Esophagus muscularis mucosa (tissue), 4 donors: Measurements from ENCODE around the gene L3MBTL1. TPM values are rescaled to one million over a fixed set of nuclear protein-coding genes. Genes with fewer than 3 reads are reported as not detected.

ENCODE experiments used
- DNase-seq: peaks from one replicate; pipeline ENCODE4 v3.0.0-alpha.2; 2017; ENCODE audit errors: extremely low spot score
- H3K27ac ChIP-seq, 4 donors: fragments of 200-600 bp; sonication (generic); replicated peaks in 1 of 4; 1 replicate in 3 of 4; 2 replicates in 1 of 4; pipeline ENCODE4 v1.5.1; 2016 to 2019; ENCODE audit warnings: mild to moderate bottlenecking in 1 of 4
- H3K27me3 ChIP-seq, 4 donors: fragments of 200-600 bp; sonication (generic); one replicate each; pipeline versions ENCODE4 v1.5.1 to v1.6.0; 2016 to 2019
- H3K36me3 ChIP-seq, 4 donors: fragments of 200-600 bp; sonication (generic); one replicate each; pipeline ENCODE4 v1.5.1; 2016 to 2019
- H3K4me1 ChIP-seq, 4 donors: fragments of 200-600 bp; sonication (generic); one replicate each; pipeline ENCODE4 v1.5.1; 2016 to 2019
- H3K4me3 ChIP-seq, 4 donors: fragments of 200-600 bp; sonication (generic); 1 replicate in 2 of 4; 2 replicates in 2 of 4; pipeline ENCODE4 v1.5.1; 2016 to 2019; ENCODE audit warnings: mild to moderate bottlenecking in 4 of 4, moderate library complexity in 1 of 4
- H3K9me3 ChIP-seq, 4 donors: fragments of 200-600 bp; sonication (generic); 1 replicate in 3 of 4; 2 replicates in 1 of 4; pipeline ENCODE4 v1.5.1; 2016 to 2019
- EP300 ChIP-seq: sonication (generic); formaldehyde crosslinking; IDR thresholded peaks from one replicate; pipeline ENCODE4 v1.6.1; 2017; ENCODE audit warnings: antibody characterized with exemption
- POLR2A ChIP-seq: fragments of 450-650 bp; IDR thresholded peaks from one replicate; pipeline ENCODE4 v1.6.1; 2017; ENCODE audit warnings: antibody characterized with exemption, moderate library complexity, mild to moderate bottlenecking, low read depth
- POLR2AphosphoS5 ChIP-seq, 2 donors: sonication (generic); formaldehyde crosslinking; IDR thresholded peaks; one replicate each; pipeline ENCODE4 v1.6.1; 2017; ENCODE audit warnings: antibody characterized with exemption in 2 of 2
- WGBS: methylation state at CpG from one replicate; pipeline ENCODE4 v1.1.5; 2018; 5-methylcytosine and 5-hydroxymethylcytosine counted together
- intact Hi-C: fragments of 100-400 bp; cut with DNase I; formaldehyde crosslinking; loops from one replicate; pipeline ENCODE4 v1.15.1; 2023
- total RNA-seq, 4 donors: library from RNA; depleted of rRNA; stranded (reverse); fragments of >200 nt; gene quantifications; one replicate each; pipeline versions ENCODE4 v1.1.0 to v1.2.1, GENCODE V29; 2016
- TF ChIP-seq, protein P1 (sequence below), 3 experiments: fragments of 200-600 bp in 2 of 3; fragments of 450-650 bp in 1 of 3; sonication (generic) in 2 of 3; IDR thresholded peaks; one replicate each; pipeline ENCODE4 v1.5.1; 2017 to 2019; ENCODE audit warnings: antibody characterized with exemption in 3 of 3, mild to moderate bottlenecking in 2 of 3, moderate library complexity in 1 of 3

Gene L3MBTL1
- total RNA-seq, 4 donors from 2014 or later, result 5.6 to 19.5 (median 8.5) TPM

GRCh38 chr20:43460830-43461200 lies 46.7 kb upstream of the L3MBTL1 start:
- H3K36me3 ChIP-seq, result peaks cover 34 to 69% (median 57%) of the 10 kb centered on the region in 4 donors
- peaks cover 16 to 50% (median 41%) of the 10 kb centered on the region in 4 donors for H3K4me1 ChIP-seq
- DNase-seq, result no peak
- H3K27ac ChIP-seq, result no peak overlapping the region
- H3K4me3 ChIP-seq, result no peak overlapping the region
- no peaks in the 10 kb centered on the region for H3K27me3 ChIP-seq
- TF ChIP-seq, protein P1, sequence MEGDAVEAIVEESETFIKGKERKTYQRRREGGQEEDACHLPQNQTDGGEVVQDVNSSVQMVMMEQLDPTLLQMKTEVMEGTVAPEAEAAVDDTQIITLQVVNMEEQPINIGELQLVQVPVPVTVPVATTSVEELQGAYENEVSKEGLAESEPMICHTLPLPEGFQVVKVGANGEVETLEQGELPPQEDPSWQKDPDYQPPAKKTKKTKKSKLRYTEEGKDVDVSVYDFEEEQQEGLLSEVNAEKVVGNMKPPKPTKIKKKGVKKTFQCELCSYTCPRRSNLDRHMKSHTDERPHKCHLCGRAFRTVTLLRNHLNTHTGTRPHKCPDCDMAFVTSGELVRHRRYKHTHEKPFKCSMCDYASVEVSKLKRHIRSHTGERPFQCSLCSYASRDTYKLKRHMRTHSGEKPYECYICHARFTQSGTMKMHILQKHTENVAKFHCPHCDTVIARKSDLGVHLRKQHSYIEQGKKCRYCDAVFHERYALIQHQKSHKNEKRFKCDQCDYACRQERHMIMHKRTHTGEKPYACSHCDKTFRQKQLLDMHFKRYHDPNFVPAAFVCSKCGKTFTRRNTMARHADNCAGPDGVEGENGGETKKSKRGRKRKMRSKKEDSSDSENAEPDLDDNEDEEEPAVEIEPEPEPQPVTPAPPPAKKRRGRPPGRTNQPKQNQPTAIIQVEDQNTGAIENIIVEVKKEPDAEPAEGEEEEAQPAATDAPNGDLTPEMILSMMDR (IDR thresholded peaks at IDR 0.05), result no peak
- no peak for TF ChIP-seq EP300
- no peak for TF ChIP-seq POLR2A
- no peak for TF ChIP-seq POLR2AphosphoS5 (IDR thresholded peaks at IDR 0.05)
- no peaks in the 10 kb centered on the region for H3K9me3 ChIP-seq
- WGBS, result 91% methylated on average over 10 of the region's 10 CpGs
- intact Hi-C loops, result loop anchor here (5.0 kb wide), 1 partner anchor 51 kb away; no protein-coding TSS in a partner anchor

DNA sequence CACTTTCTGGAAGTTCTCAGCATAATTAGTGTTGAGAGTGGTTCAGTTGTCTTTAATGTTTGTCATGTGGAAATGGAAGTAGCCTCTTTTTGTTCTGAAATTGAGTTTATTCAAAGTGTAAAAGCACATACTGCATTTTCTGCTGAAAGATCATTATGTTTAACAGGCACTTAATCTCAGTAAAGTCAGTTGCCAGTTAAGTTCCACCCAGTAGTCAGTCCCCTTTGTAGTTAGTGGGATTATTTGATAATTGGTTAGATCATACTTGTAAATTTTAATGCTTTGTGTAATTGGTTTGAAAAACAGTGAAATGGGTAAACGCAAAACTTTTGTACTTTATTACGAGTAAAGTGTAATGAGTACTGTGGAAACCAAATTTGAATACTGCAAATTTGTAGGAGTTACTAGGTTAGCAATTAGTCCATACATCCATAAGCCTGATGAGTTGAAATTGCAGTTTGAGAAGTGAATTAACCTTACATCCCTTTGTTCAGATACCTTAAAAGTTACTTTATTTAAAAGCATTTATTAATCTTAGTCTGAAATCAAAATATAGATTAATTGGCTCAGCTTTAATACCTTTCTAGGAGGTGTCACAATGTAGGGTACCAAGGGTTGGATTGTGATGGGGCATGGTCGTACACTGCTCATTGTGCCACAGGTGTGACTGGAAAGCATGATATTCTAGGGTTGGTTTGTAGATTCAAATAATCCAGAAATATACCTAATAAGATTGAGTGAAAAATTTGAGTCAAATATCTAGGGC lies 45.4 kb upstream of the L3MBTL1 start:
- TF ChIP-seq POLR2AphosphoS5 (IDR thresholded peaks at IDR 0.05) (no peak), EP300 (no peak), POLR2A (no peak)
- TF ChIP-seq, protein P1 (IDR thresholded peaks at IDR 0.05), result no peak
- Histone ChIP-seq H3K36me3 (peaks cover 39 to 81% (median 69%) of the 10 kb centered on the region in 4 donors), H3K4me1 (peaks cover 9 to 48% (median 33%) of the 10 kb centered on the region in 4 donors), H3K27ac (no peak overlapping the region), H3K9me3 (no peaks in the 10 kb centered on the region), H3K4me3 (no peak overlapping the region), H3K27me3 (no peaks in the 10 kb centered on the region)
- 91% methylated on average over 3 of the region's 3 CpGs for WGBS
- intact Hi-C loops, result loop anchor here (5.0 kb wide), 1 partner anchor 50 kb away; no protein-coding TSS in a partner anchor
- DNase-seq, result no peak

GRCh38 chr20:43462660-43463526 lies 44.6 kb upstream of the L3MBTL1 start:
- H3K4me3 ChIP-seq, result no peak overlapping the region
- intact Hi-C loops, result loop anchor here (5.0 kb wide), 1 partner anchor 49 kb away; no protein-coding TSS in a partner anchor
- peaks cover 9 to 47% (median 33%) of the 10 kb centered on the region in 4 donors for H3K4me1 ChIP-seq
- no peaks in the 10 kb centered on the region for H3K27me3 ChIP-seq
- no peaks in the 10 kb centered on the region for H3K9me3 ChIP-seq
- H3K36me3 ChIP-seq, result peaks cover 39 to 88% (median 75%) of the 10 kb centered on the region in 4 donors
- TF ChIP-seq EP300 (no peak), POLR2A (no peak), POLR2AphosphoS5 (IDR thresholded peaks at IDR 0.05) (no peak)
- TF ChIP-seq, protein P1 (IDR thresholded peaks at IDR 0.05), result no peak
- no peak overlapping the region for H3K27ac ChIP-seq
- DNase-seq, result no peak
- 85% methylated on average over 4 of the region's 4 CpGs for WGBS

DNA sequence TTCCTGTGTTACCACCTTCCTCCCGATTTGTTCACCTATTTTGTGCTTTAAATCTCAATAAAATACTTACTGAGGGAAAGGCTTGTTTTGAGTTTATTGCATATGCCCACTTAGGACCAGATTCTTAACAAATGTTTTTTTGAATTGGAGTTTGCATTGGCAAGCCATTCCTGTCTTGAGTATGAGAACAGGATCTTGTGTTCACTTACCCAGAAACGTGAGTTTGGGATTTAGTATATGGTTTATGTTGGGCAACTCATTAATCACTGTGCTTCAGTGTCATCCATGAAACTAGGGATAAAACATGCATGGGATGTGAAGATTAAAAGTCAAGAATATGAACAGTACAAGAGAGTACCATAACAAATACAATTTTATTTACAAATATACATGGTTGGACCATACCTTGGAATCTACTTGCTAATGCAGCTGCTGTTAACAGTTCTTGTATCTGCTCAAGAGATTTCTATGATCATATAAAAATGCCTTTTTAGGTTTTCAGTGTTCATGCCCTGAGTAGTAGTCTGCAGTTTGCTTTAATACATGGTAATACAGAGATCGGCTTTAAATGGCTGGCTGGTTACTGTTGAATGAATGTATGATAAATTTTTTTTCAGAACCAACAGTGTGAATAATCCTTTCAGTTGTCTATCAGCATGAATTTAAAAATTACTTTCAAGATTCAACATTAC lies 43.8 kb upstream of the L3MBTL1 start:
- intact Hi-C loops, result loop anchor here (5.0 kb wide), 1 partner anchor 49 kb away; no protein-coding TSS in a partner anchor

More for the DNA sequence above, 43.8 kb upstream of the L3MBTL1 start:
- Histone ChIP-seq H3K36me3 (peaks cover 40 to 94% (median 79%) of the 10 kb centered on the region in 4 donors), H3K27ac (no peak overlapping the region), H3K9me3 (no peaks in the 10 kb centered on the region), H3K4me1 (peaks cover 9 to 46% (median 32%) of the 10 kb centered on the region in 4 donors), H3K4me3 (no peak overlapping the region), H3K27me3 (no peaks in the 10 kb centered on the region)
- WGBS, result 62% methylated on average over 3 of the region's 3 CpGs
- no peak for DNase-seq
- TF ChIP-seq POLR2AphosphoS5 (IDR thresholded peaks at IDR 0.05) (no peak), EP300 (no peak), POLR2A (no peak)
- TF ChIP-seq, protein P1 (IDR thresholded peaks at IDR 0.05), result no peak
